Panc1 (cell line): ENCODE results near the gene RPAP2. TPM values are rescaled to one million over a fixed set of nuclear protein-coding genes. Genes with fewer than 3 reads are reported as not detected.

ENCODE experiments used
- ATAC-seq: fragments of 200-7000 bp; cut with Tn5 transposase; 2 replicates; pipeline ENCODE4 v1.9.1; 2020; ENCODE audit warnings: mild to moderate bottlenecking, moderate library complexity
- BruUV-seq: library from RNA; stranded (reverse); fragments of 400-500 nt; replicated peaks from 2 replicates; lab custom pipeline; 2021; lab: Mats Ljungman, UMichigan
- CTCF ChIA-PET: fragments of 300-600 bp; sonication (Branson Sonifier 250); formaldehyde crosslinking; loops from one replicate; lab custom pipeline; 2022; ENCODE audit warnings: antibody characterized with exemption; lab: Charles Lee
- POLR2A ChIA-PET: fragments of 300-600 bp; sonication (Branson Sonifier 250); formaldehyde crosslinking; loops from one replicate; lab custom pipeline; 2022; ENCODE audit warnings: antibody characterized with exemption; lab: Charles Lee
- DNase-seq: peaks from one replicate; pipeline ENCODE4 v3.0.0-alpha.2; 2010; ENCODE audit warnings: low read depth, low spot score
- H3K27ac ChIP-seq: 2 replicates; pipeline ENCODE4 v1.5.1; 2011; ENCODE audit warnings: mild to moderate bottlenecking, low read length, inconsistent platforms
- H3K27me3 ChIP-seq: fragments of 200-500 bp; sonication (Bioruptor generic); 2 replicates; pipeline ENCODE4 v1.6.0; 2014; ENCODE audit warnings: low read length, inconsistent platforms; ENCODE audit not compliant: control insufficient read depth, insufficient read depth
- H3K36me3 ChIP-seq: fragments of 200-500 bp; sonication (Bioruptor generic); 2 replicates; pipeline ENCODE4 v1.5.1; 2014; ENCODE audit warnings: inconsistent platforms, mild to moderate bottlenecking, low read length, moderate library complexity; ENCODE audit not compliant: control insufficient read depth, insufficient read depth
- H3K4me1 ChIP-seq: 2 replicates; pipeline ENCODE4 v1.5.1; 2011; ENCODE audit warnings: inconsistent platforms, mild to moderate bottlenecking, low read length, moderate library complexity; ENCODE audit not compliant: control insufficient read depth, insufficient read depth
- H3K4me3 ChIP-seq, 2 experiments: 2 replicates each; pipeline ENCODE4 v1.5.1; 2011 to 2012; ENCODE audit warnings: low read depth in 2 of 2, low read length in 2 of 2, mild to moderate bottlenecking in 2 of 2, inconsistent platforms in 1 of 2, moderate library complexity in 1 of 2
- H3K9me3 ChIP-seq: fragments of 200-500 bp; sonication (Bioruptor generic); 2 replicates; pipeline ENCODE4 v1.5.1; 2014; ENCODE audit warnings: low read depth, mild to moderate bottlenecking, inconsistent platforms, low read length, moderate library complexity; ENCODE audit not compliant: control insufficient read depth, insufficient read depth
- CTCF ChIP-seq: fragments of 450-650 bp; IDR thresholded peaks from 2 replicates; pipeline ENCODE4 v1.5.1; 2017; ENCODE audit warnings: mild to moderate bottlenecking
- POLR2AphosphoS5 ChIP-seq: IDR thresholded peaks from 2 replicates; pipeline ENCODE4 v1.6.1; 2012; ENCODE audit warnings: mild to moderate bottlenecking, low read depth, low read length, moderate library complexity
- SIN3A ChIP-seq: IDR thresholded peaks from 2 replicates; pipeline ENCODE4 v1.6.1; 2012; ENCODE audit warnings: low read depth, mild to moderate bottlenecking, low read length, moderate library complexity, borderline replicate concordance; ENCODE audit not compliant: insufficient read depth
- TCF7L2 ChIP-seq: IDR thresholded peaks from 2 replicates; pipeline ENCODE4 v1.6.1; 2011; ENCODE audit warnings: mild to moderate bottlenecking, low read depth, low read length, inconsistent platforms
- in situ Hi-C: cut with HindIII; loops from 2 replicates; pipeline ENCODE4 v1.10.0; 2016; ENCODE audit warnings: low sequenced_read_pairs, low pct_unique_long_range_greater_than_20kb
- intact Hi-C: fragments of 100-400 bp; cut with micrococcal nuclease; formaldehyde crosslinking; loops from one replicate; pipeline ENCODE4 v1.10.0; 2022; ENCODE audit not compliant: unreplicated experiment
- total RNA-seq: library from RNA; stranded (reverse); gene quantifications from one replicate; pipeline ENCODE4 v1.2.1, GENCODE V29; 2021; ENCODE audit not compliant: unreplicated experiment
- TF ChIP-seq, protein P1 (sequence below), 2 experiments: IDR thresholded peaks; 2 replicates each; pipeline ENCODE4 v1.6.1; 2011 to 2012; ENCODE audit warnings: low read depth in 2 of 2, control low read depth in 1 of 2, low read length in 1 of 2, mild to moderate bottlenecking in 1 of 2, moderate library complexity in 1 of 2; ENCODE audit not compliant: insufficient read depth in 1 of 2

RPAP2 gene
- total RNA-seq, 1 experiment from 2014 or later: 16.3 TPM

DNA sequence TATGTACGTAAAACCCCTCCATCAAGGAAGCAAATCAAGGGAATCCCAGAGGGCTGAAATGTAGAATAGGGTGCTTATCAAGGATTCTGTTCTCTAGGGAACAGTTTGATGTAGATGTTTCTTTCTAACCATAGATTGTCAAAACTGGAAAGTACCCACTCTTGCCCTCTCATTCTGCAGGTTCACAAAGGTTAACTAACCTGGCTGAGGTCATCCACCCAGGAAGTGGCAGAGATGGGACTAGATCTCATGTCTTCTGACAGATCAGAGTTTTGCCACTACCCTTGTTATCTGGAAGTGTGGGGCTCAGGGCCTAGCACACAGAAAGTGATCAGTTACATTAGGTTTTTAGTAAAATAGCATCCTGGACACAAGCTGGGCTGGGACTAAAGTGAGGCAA is 140.4 kb downstream of the RPAP2 start:
- BruUV-seq: no TSS peak
- CTCF ChIA-PET: no interaction called here

GRCh38 chr1:92441316-92441696 is 142.4 kb downstream of the RPAP2 start:
- Histone ChIP-seq H3K4me1 (no peaks in the 10 kb centered on the region), H3K36me3 (no peaks in the 10 kb centered on the region), H3K9me3 (no peaks in the 10 kb centered on the region), H3K27ac (no peak overlapping the region), H3K27me3 (no peaks in the 10 kb centered on the region; the same call in 1 of the 2 replicates), H3K4me3 (no peak overlapping the region)
- in situ Hi-C loops: no loop called here
- no peak for ATAC-seq
- no TSS peak for BruUV-seq
- intact Hi-C loops: no loop called here
- CTCF ChIA-PET: no interaction called here
- TF ChIP-seq, protein P1, sequence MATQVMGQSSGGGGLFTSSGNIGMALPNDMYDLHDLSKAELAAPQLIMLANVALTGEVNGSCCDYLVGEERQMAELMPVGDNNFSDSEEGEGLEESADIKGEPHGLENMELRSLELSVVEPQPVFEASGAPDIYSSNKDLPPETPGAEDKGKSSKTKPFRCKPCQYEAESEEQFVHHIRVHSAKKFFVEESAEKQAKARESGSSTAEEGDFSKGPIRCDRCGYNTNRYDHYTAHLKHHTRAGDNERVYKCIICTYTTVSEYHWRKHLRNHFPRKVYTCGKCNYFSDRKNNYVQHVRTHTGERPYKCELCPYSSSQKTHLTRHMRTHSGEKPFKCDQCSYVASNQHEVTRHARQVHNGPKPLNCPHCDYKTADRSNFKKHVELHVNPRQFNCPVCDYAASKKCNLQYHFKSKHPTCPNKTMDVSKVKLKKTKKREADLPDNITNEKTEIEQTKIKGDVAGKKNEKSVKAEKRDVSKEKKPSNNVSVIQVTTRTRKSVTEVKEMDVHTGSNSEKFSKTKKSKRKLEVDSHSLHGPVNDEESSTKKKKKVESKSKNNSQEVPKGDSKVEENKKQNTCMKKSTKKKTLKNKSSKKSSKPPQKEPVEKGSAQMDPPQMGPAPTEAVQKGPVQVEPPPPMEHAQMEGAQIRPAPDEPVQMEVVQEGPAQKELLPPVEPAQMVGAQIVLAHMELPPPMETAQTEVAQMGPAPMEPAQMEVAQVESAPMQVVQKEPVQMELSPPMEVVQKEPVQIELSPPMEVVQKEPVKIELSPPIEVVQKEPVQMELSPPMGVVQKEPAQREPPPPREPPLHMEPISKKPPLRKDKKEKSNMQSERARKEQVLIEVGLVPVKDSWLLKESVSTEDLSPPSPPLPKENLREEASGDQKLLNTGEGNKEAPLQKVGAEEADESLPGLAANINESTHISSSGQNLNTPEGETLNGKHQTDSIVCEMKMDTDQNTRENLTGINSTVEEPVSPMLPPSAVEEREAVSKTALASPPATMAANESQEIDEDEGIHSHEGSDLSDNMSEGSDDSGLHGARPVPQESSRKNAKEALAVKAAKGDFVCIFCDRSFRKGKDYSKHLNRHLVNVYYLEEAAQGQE (IDR thresholded peaks at IDR 0.05; ENCODE audit: insufficient read depth in 1 of 2, low read depth in 2 of 2, low read length in 1 of 2): no peak
- DNase-seq: no peak
- POLR2A ChIA-PET: interaction anchor here (0.5 kb wide), 1 partner anchor 136 kb away, joined by 3 read pairs; no protein-coding TSS in a partner anchor

More for the DNA sequence above, 140.4 kb downstream of the RPAP2 start:
- intact Hi-C loops: no loop called here
- in situ Hi-C loops: no loop called here
- H3K4me3 ChIP-seq: no peak overlapping the region
- no peaks in the 10 kb centered on the region for H3K36me3 ChIP-seq
- POLR2A ChIA-PET: no interaction called here
- no peak for ATAC-seq
- H3K4me1 ChIP-seq: no peaks in the 10 kb centered on the region
- H3K27ac ChIP-seq: no peak overlapping the region
- TF ChIP-seq, protein P1 (IDR thresholded peaks at IDR 0.05; ENCODE audit: insufficient read depth in 1 of 2, low read depth in 2 of 2, low read length in 1 of 2): no peak
- TF ChIP-seq POLR2AphosphoS5: no peak
- no peak for TF ChIP-seq TCF7L2
- TF ChIP-seq CTCF: no peak
- TF ChIP-seq SIN3A: no peak
- no peaks in the 10 kb centered on the region for H3K27me3 ChIP-seq
- no peaks in the 10 kb centered on the region for H3K9me3 ChIP-seq
- DNase-seq: no peak
